HG03558 (cell line): ENCODE measurements around the gene NCBP2.

Source experiments
- ATAC-seq: cut with Tn5 transposase; IDR thresholded peaks from one replicate; pipeline ENCODE4 v1.9.1; 2021; ENCODE audit warnings: moderate number of reproducible peaks; ENCODE audit not compliant: unreplicated experiment; ENCODE audit errors: extremely low read depth

The NCBP2 gene

DNA sequence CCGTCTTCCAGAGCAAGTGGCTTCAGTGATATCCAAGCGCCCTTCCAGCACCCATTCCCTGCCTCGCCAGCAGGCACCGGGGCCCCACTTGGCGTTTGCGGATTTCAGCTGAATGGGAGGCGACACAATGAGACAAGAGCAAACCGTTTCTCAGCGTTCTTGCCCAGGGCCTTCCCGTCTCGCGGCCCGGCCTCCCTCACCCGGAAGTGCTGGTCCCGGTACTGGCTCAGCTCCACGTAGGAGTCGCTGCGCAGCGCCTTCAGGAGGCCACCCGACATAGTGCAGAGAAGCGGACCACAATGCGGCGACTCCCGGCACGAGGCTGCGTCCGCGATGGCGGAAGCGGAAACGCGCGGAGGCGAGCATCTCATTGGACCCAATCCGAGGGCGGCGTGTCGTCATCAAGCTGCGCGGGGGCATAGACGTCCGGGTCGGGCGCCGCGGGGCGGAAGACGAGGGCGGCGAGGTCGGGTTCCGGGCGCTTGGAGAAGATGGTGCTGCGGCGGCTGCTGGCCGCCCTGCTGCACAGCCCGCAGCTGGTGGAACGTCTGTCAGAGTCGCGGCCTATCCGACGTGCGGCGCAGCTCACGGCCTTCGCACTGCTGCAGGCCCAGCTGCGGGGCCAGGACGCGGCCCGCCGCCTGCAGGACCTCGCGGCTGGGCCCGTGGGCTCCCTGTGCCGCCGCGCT lies at the start of gene NCBP2:
Gene NCBP2, minus strand, starts transcription at position 303 of the 689 bp plus-strand sequence. Its CDS starts 25 bp downstream, at position 278.
- peak; percentile 71 for ATAC-seq

DNA sequence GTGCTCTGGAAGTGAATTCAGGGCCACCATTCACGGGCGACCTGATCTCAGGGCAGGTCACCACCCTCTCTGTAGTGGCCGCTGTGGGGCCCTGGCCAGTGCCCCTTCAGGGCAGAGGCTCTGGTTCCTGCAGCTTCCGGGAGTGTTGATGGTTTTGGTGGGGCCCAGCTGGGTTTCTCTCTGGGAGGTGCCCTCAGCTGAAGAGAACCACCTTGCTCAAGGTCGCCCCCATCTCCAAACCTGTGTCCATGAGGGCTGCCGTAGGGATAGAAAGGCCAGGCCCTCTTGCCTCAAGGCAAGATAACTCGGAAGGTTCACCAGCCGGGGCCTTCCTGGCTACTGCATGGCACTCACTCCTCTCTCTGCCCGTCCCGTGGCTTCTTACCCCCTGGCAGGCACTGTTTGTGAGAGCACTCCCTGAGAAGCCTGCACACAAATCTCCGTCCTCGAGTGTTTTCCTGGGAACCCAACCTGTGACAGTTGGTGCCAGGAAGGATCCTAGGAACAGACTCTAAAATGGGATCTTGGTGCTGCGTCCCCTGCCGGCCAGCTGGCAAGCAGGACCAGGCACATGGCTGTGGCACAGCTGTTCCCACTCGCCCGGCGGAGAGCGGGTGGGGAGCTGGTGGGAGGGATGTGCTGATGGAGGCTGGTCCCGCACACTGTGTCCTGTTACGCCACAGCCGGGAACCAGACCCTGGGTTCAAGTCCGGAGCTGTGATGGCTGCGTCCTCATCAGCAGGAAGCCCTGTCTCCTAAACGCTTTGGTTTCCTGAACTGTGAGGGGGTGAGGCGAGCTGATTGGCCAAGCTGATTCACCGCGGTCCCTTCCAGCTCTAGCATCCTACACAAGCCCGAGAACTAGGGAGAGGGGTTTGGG lies 49.5 kb upstream of the NCBP2 start:
- ATAC-seq, result no peak

- no peak for ATAC-seq
These were observed 48.3 kb upstream of the NCBP2 start for GRCh38 chr3:196990601-196991007.

DNA sequence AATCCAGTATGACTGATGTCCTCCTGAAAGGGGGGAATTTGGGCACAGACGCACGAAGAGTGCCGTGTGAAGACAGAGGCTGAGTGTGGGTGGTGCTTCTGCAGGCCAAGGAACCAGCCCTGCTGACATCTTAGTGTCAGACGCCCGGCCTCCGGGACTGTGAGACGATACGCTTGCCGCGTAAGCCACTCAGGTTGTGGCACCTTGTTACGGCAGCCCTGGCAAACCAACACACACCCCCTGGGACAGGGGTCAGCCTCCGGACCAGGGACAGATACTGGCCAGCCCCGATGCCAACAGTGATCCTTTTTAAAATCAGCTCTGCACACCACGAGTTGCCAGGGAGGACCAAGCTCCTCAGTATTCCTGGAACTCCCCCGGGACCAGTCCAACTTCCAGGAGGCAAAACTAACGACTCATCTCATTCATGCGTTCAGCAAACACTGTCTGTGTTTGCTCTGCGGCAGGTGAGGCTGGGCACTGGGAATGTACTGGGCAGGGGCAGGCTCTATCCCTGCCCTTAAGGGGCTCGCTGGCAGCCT lies 47.5 kb upstream of the NCBP2 start:
- ATAC-seq, result no peak

GRCh38 chr3:196988241-196989029 lies 46.1 kb upstream of the NCBP2 start:
- no peak for ATAC-seq

GRCh38 chr3:196987022-196987421 lies 44.7 kb upstream of the NCBP2 start:
- ATAC-seq, result no peak

GRCh38 chr3:196985954-196986885 lies 43.9 kb upstream of the NCBP2 start:
- ATAC-seq, result no peak

- no peak for ATAC-seq
These were observed 43.0 kb upstream of the NCBP2 start for GRCh38 chr3:196985298-196985697.

GRCh38 chr3:196983186-196983585 lies 40.9 kb upstream of the NCBP2 start:
- no peak for ATAC-seq

GRCh38 chr3:196981657-196982056 lies 39.3 kb upstream of the NCBP2 start:
- no peak for ATAC-seq

DNA sequence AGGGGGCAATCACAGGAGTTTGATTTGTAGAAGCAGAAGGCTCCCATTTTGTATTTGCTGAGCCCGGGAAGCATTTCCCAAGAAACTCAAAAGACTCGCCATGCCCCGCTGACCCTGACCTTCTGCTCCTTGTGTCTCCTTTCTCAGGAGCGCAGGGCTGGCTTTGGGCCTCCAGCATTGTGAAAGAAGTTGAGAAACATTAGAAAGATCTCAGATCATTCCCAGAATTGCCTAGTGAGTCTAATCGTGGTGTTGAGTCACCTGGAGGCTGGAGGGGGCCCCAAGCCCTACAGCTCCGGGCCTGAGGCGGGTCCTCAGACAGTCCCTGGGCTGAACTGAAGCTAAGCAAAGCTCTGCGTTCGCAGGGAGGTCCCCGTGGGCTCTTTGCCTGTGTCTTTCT lies 37.2 kb upstream of the NCBP2 start:
- ATAC-seq, result no peak

DNA sequence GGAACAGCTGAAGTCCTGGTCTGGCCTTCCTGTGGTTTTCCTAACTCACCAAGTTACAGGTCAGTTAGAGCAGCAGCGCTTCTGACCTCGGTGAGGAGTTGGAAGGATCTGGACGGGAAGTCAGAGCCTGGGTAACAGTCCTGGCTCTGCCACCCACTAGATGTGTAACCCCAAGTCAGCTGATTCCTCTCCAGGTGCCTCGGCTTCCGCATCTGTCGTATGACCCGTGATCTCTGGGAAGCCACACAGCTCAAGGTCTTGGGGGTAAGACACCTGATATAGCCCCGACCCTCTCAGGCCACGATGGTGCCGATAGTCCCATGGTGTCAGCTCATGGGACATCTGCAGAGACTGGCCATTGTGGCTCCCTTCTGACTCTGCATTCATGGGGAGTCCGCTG lies 34.6 kb upstream of the NCBP2 start:
- ATAC-seq, result no peak

DNA sequence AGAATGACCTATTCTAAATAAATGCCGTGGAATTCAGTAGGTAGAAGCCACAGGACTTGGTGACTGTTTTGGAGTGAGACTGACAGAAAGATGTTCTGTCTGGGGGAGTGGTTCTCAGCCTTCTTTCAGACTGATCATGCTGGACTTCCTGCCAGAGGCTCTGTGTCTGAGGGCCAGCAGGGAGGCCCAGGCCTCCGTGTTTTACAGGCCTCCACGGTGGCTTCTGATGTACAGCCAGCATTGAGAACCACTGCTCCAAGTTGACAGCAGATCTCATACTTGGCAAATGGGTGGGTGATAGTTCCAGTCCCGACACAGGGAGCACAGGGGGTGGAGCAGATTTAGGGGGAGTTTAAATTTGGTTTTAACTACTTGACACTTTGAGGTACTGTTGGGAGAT lies 33.0 kb upstream of the NCBP2 start:
- ATAC-seq, result no peak

- no peak for ATAC-seq
These were observed 32.3 kb upstream of the NCBP2 start for GRCh38 chr3:196974661-196975060.

GRCh38 chr3:196971094-196971698 lies 28.9 kb upstream of the NCBP2 start:
- no peak for ATAC-seq

DNA sequence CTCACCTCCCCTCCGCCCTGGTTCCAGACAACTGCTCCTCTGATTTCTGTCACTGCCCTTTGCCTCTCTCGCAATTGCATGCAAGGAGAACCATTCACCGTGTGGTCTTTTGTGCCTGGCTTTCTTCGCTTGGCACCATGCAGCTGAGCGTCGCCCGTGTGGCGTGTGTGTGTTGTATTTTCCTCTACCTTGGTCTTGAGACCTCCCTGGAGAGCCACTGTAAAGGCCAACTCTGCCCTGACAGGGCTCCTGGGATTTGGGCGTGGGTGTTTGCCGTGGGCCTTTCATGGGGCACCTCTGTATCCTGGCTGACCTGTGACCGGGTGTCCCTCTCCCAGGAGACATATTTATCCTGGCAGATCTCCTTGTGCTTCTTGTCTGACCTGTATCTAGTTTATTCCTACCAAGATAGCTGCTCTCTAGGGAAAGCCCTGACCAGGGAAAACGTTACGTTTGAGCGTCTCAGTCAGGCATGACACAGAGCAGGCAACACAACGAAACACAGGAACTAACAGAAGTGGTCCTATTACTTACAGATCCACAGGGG lies 28.3 kb upstream of the NCBP2 start:
- no peak for ATAC-seq

DNA sequence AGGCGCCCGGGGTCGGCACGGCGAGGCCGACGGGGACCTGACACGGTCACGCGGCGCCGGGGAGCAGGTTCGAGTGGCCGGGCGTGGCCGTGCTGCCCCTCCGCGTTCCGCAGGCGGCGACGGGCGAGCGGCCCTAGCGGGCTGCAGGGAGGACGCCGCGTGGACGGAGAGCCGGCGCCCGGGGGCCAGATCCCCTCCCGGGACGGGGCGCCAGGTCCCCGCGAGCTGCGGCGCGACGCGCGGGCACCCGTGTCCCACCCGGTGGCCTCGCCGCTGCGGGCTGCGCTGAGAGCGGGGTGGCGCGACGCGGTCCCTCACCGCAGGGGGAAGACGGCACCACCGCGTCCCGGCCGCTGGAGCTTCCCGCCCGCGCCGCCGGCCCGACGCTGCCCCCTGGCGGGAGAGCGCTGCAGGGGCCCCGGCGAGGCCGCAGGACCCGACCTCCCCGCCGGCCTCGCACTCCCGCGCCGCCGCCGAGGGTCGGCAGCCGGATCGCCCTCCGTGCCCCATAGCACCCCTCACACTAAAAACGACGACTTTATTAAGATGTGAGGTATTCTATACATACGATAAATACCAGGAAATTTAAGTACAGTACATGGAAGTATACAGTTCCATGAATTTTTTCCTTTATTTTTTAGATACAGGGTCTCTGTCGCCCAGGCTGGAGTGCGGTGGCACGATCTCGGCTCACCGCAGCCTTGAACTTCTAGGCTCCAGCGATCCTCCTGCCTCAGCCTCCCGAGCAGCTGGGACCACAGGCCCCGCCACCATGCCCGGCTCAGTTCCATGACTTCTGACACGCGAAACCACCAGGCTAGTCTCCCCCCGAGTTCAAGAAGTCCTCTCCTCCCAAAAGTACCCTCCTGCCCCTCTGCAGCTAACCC lies 27.6 kb upstream of the NCBP2 start:
- ATAC-seq, result peak; percentile 45

- peak; percentile 12 for ATAC-seq
These were observed 26.9 kb upstream of the NCBP2 start for GRCh38 chr3:196969134-196969659.
